MG63 (cell line): ENCODE measurements around the gene ATOSA. TPM values are rescaled to one million over a fixed set of nuclear protein-coding genes. Genes with fewer than 3 reads are reported as not detected.
A peak's percentile ranks its signal among the peaks of the same experiment; 100 is the strongest.

Source experiments
- DNase-seq: peaks from one replicate; pipeline ENCODE4 v3.0.0-alpha.2; 2020
- H3K27me3 ChIP-seq: fragments of 250-450 bp; sonication (Bioruptor Pico); 2 replicates; pipeline ENCODE4 v1.5.1; 2020; ENCODE audit warnings: mild to moderate bottlenecking, moderate library complexity
- H3K36me3 ChIP-seq: fragments of 250-450 bp; sonication (Bioruptor Pico); 2 replicates; pipeline ENCODE4 v1.5.1; 2020; ENCODE audit warnings: mild to moderate bottlenecking, moderate library complexity
- H3K4me3 ChIP-seq: fragments of 250-450 bp; sonication (Bioruptor Pico); 2 replicates; pipeline ENCODE4 v1.5.1; 2020; ENCODE audit warnings: mild to moderate bottlenecking, moderate library complexity
- H3K9me3 ChIP-seq: fragments of 250-450 bp; sonication (Bioruptor Pico); 2 replicates; pipeline ENCODE4 v1.5.1; 2020; ENCODE audit warnings: mild to moderate bottlenecking, moderate library complexity
- total RNA-seq: library from RNA; depleted of rRNA; stranded (reverse); fragments of >200 nt; shearing (Covaris generic); gene quantifications from 2 replicates; pipeline ENCODE4 v1.2.3, GENCODE V29; 2014; ENCODE audit warnings: low replicate concordance

ATOSA gene
- total RNA-seq, 1 experiment from 2014 or later: 5.6 TPM

GRCh38 chr15:52668133-52668532, 11.1 kb downstream of the ATOSA start:
- no peaks in the 10 kb centered on the region for H3K27me3 ChIP-seq
- no peak overlapping the region for H3K4me3 ChIP-seq
- peaks cover 11% of the 10 kb centered on the region for H3K36me3 ChIP-seq
- no peak for DNase-seq
- no peaks in the 10 kb centered on the region for H3K9me3 ChIP-seq

GRCh38 chr15:52667597-52667996, 11.6 kb downstream of the ATOSA start:
- no peak for DNase-seq
- no peak overlapping the region for H3K4me3 ChIP-seq
- no peaks in the 10 kb centered on the region for H3K27me3 ChIP-seq
- peaks cover 11% of the 10 kb centered on the region for H3K36me3 ChIP-seq
- H3K9me3 ChIP-seq: no peaks in the 10 kb centered on the region

- peaks cover 6% of the 10 kb centered on the region; the same call in 1 of the 2 replicates for H3K36me3 ChIP-seq
- H3K4me3 ChIP-seq: no peak overlapping the region
- no peaks in the 10 kb centered on the region for H3K9me3 ChIP-seq
- no peaks in the 10 kb centered on the region for H3K27me3 ChIP-seq
- no peak for DNase-seq
These were observed 15.5 kb downstream of the ATOSA start for GRCh38 chr15:52663536-52664294.

- H3K36me3 ChIP-seq: 0 out of 2 replicates have a peak, but pooled peaks cover 3% of the 10 kb centered on the region
- DNase-seq: no peak
- H3K27me3 ChIP-seq: no peaks in the 10 kb centered on the region
- no peak overlapping the region for H3K4me3 ChIP-seq
- H3K9me3 ChIP-seq: no peaks in the 10 kb centered on the region
These were observed 17.3 kb downstream of the ATOSA start for GRCh38 chr15:52661909-52662308.

GRCh38 chr15:52660192-52660591, 19.0 kb downstream of the ATOSA start:
- no peak for DNase-seq
- H3K4me3 ChIP-seq: no peak overlapping the region
- H3K9me3 ChIP-seq: no peaks in the 10 kb centered on the region
- H3K27me3 ChIP-seq: no peaks in the 10 kb centered on the region
- no peaks in the 10 kb centered on the region; the same call in 1 of the 2 replicates for H3K36me3 ChIP-seq

- Histone ChIP-seq H3K4me3 (no peak overlapping the region), H3K36me3 (no peaks in the 10 kb centered on the region; the same call in 1 of the 2 replicates), H3K27me3 (no peaks in the 10 kb centered on the region), H3K9me3 (no peaks in the 10 kb centered on the region)
- DNase-seq: no peak
These were observed 20.2 kb downstream of the ATOSA start for GRCh38 chr15:52658955-52659354.

GRCh38 chr15:52657338-52657737, 21.9 kb downstream of the ATOSA start:
- Histone ChIP-seq H3K36me3 (no peaks in the 10 kb centered on the region; the same call in 1 of the 2 replicates), H3K9me3 (no peaks in the 10 kb centered on the region), H3K27me3 (no peaks in the 10 kb centered on the region), H3K4me3 (no peak overlapping the region)
- peak; percentile 5 for DNase-seq

GRCh38 chr15:52656412-52656811, 22.8 kb downstream of the ATOSA start:
- DNase-seq: no peak
- no peaks in the 10 kb centered on the region for H3K27me3 ChIP-seq
- H3K36me3 ChIP-seq: no peaks in the 10 kb centered on the region; the same call in 1 of the 2 replicates
- no peaks in the 10 kb centered on the region for H3K9me3 ChIP-seq
- no peak overlapping the region for H3K4me3 ChIP-seq

GRCh38 chr15:52653431-52653964, 25.7 kb downstream of the ATOSA start:
- Histone ChIP-seq H3K9me3 (no peaks in the 10 kb centered on the region), H3K27me3 (no peaks in the 10 kb centered on the region), H3K4me3 (no peak overlapping the region), H3K36me3 (no peaks in the 10 kb centered on the region; the same call in 1 of the 2 replicates)
- peak; percentile 33 for DNase-seq

- peak; percentile 13 for DNase-seq
- Histone ChIP-seq H3K36me3 (no peaks in the 10 kb centered on the region; the same call in 1 of the 2 replicates), H3K9me3 (no peaks in the 10 kb centered on the region), H3K4me3 (no peak overlapping the region), H3K27me3 (no peaks in the 10 kb centered on the region)
These were observed 26.2 kb downstream of the ATOSA start for GRCh38 chr15:52652984-52653383.

GRCh38 chr15:52652286-52652685, 26.9 kb downstream of the ATOSA start:
- peak overlapping the region; percentile 33; the same call in 1 of the 2 replicates for H3K4me3 ChIP-seq
- H3K27me3 ChIP-seq: no peaks in the 10 kb centered on the region
- H3K36me3 ChIP-seq: no peaks in the 10 kb centered on the region; the same call in 1 of the 2 replicates
- H3K9me3 ChIP-seq: no peaks in the 10 kb centered on the region
- DNase-seq: no peak

- DNase-seq: peak; percentile 71
- H3K4me3 ChIP-seq: peak overlapping the region; percentile 33
- H3K9me3 ChIP-seq: no peaks in the 10 kb centered on the region
- no peaks in the 10 kb centered on the region for H3K27me3 ChIP-seq
- H3K36me3 ChIP-seq: no peaks in the 10 kb centered on the region; the same call in 1 of the 2 replicates
These were observed 27.3 kb downstream of the ATOSA start for GRCh38 chr15:52651868-52652267.

GRCh38 chr15:52651114-52651513, 28.1 kb downstream of the ATOSA start:
- no peaks in the 10 kb centered on the region for H3K9me3 ChIP-seq
- DNase-seq: no peak
- no peak overlapping the region for H3K4me3 ChIP-seq
- H3K36me3 ChIP-seq: no peaks in the 10 kb centered on the region; the same call in 1 of the 2 replicates
- H3K27me3 ChIP-seq: no peaks in the 10 kb centered on the region

GRCh38 chr15:52649686-52650085, 29.5 kb downstream of the ATOSA start:
- Histone ChIP-seq H3K27me3 (no peaks in the 10 kb centered on the region), H3K36me3 (no peaks in the 10 kb centered on the region), H3K4me3 (no peak overlapping the region), H3K9me3 (no peaks in the 10 kb centered on the region)
- DNase-seq: no peak

GRCh38 chr15:52645916-52646315, 33.3 kb downstream of the ATOSA start:
- Histone ChIP-seq H3K36me3 (peaks cover 3% of the 10 kb centered on the region), H3K4me3 (no peak overlapping the region), H3K9me3 (no peaks in the 10 kb centered on the region), H3K27me3 (no peaks in the 10 kb centered on the region)
- DNase-seq: no peak

GRCh38 chr15:52642386-52643361, 36.5 kb downstream of the ATOSA start:
- no peak overlapping the region for H3K4me3 ChIP-seq
- no peaks in the 10 kb centered on the region for H3K27me3 ChIP-seq
- no peak for DNase-seq
- no peaks in the 10 kb centered on the region for H3K9me3 ChIP-seq
- peaks cover 3% of the 10 kb centered on the region for H3K36me3 ChIP-seq

GRCh38 chr15:52636459-52636858, 42.7 kb downstream of the ATOSA start:
- H3K4me3 ChIP-seq: no peak overlapping the region
- no peaks in the 10 kb centered on the region; the same call in 1 of the 2 replicates for H3K36me3 ChIP-seq
- no peaks in the 10 kb centered on the region for H3K27me3 ChIP-seq
- H3K9me3 ChIP-seq: no peaks in the 10 kb centered on the region
- DNase-seq: no peak
